H4 (cell line): ENCODE results near the gene RIMKLB. TPM values are rescaled to one million over a fixed set of nuclear protein-coding genes. Genes with fewer than 3 reads are reported as not detected.
"Not testable (repeated sequence)": the region's sequence is repeated elsewhere in the genome, so short reads cannot be mapped to it uniquely, and the experiment has no call there.

Experiments used
- DNase-seq: peaks from one replicate; pipeline ENCODE4 v3.0.0-alpha.2; 2015; ENCODE audit warnings: low spot score
- total RNA-seq: library from RNA; depleted of rRNA; stranded (reverse); fragments of >200 nt; shearing (Covaris generic); gene quantifications from 2 replicates; pipeline ENCODE4 v1.2.3, GENCODE V29; 2014; rRNA removed

The RIMKLB gene
- total RNA-seq, 1 experiment from 2014 or later = 15.9 TPM

DNA sequence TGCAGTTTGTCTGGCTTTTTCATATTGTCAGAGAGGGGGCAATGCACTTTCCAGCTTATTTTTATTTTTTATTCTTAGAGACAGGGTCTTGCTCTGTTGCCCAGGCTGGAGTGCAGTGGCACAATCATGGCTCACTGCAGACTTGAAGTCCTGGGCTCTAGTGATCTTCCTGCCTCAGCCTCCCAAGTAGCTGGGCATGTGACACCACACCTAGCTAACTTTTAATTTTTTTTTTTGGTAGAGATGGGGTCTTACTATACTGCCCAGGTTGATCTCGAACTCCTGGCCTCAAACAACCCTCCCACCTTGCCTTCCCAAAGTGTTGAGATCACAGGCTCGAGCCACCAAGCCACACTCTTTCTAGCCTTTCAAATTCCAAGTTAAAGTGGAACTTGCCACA, 120.7 kb downstream of the RIMKLB start:
- DNase-seq = no peak

GRCh38 chr12:8819666-8819980, 121.8 kb downstream of the RIMKLB start:
- no peak for DNase-seq

GRCh38 chr12:8820676-8821407, 123.1 kb downstream of the RIMKLB start:
- DNase-seq = not testable (repeated sequence)

GRCh38 chr12:8821591-8821990, 123.8 kb downstream of the RIMKLB start:
- DNase-seq = no peak

DNA sequence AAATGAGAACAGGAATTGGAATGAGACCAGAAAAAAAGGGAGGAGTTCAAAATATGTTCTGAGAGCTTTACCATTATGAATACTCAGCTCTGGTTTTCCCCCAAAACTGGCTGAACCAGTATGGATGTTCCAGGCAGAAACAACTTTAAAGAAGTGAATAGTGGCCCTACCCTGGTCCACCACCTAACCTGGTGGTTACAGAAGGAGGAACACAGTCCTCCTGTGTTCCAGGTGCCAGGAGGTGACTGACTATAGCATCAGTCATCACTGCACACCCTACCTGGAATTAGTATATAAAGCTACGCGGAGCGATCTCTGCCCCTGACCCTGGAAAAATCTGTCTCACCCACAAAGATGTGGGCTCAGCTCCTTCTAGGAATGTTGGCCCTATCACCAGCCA, 124.5 kb downstream of the RIMKLB start, which contains the start of gene A2ML1:
Gene A2ML1, plus strand, starts transcription at position 324 of the 400 bp plus-strand sequence. Its CDS starts 31 bp downstream, at position 355.
- no peak for DNase-seq

GRCh38 chr12:8823565-8824300, 125.9 kb downstream of the RIMKLB start:
- DNase-seq = no peak

DNA sequence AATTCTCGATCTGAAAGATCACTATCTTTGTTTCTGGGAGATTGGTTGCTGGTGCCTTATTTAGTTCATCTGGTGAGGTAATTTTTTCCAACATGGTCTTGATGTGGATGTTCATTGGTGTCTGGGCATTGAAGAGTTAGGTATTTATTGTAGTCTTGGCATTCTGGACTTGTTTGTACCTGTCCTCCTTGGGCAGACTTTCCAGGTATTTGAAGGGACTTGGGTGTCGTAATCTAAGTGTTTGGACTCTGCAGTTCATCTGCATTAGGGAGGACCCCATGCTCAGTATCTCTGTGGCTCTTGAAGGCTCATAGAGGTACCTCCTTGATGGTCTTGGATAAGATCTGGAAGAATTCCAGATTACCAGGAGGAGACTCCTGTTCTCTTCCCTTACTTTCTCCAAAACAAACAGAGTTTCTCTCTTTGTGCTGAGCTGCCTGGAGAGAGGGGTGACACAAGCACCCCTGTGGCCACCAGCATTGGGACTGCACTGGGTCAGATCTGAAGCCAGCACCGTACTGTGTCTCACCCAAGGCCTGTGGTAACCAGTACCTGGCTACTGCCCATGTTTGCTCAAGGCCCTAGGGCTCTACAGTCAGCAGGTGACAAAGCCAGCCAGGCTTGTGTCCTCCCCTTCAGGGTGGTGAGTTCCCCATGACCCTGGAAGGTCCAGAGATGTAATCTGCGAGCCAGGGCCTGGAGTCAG, 129.9 kb downstream of the RIMKLB start:
- no peak for DNase-seq

- peak; percentile 25 for DNase-seq
Measured at GRCh38 chr12:8828257-8829124, 130.7 kb downstream of the RIMKLB start.

- no peak for DNase-seq
Measured at GRCh38 chr12:8829125-8829518, 131.3 kb downstream of the RIMKLB start.

GRCh38 chr12:8829621-8830020, 131.8 kb downstream of the RIMKLB start:
- DNase-seq = no peak

DNA sequence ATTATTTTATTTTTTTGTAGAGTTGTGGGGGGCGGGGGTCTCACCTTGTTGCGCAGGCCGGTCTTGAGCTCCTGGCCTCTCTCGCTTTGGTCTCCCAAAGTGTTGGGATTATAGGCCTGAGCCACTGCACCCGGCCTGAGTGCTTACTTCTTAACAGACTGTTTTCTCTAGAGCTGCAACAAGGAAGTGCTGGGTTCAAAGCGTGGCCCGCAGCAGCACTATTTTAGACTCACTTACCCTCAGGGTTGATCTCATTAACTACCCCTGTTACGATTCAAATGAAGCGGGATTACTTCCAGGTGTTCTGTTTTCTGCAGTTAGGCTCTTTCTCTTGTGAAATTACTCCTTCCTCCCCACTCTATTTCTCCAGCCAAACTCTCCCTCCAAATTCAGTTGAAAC, 133.3 kb downstream of the RIMKLB start:
- DNase-seq = no peak

DNA sequence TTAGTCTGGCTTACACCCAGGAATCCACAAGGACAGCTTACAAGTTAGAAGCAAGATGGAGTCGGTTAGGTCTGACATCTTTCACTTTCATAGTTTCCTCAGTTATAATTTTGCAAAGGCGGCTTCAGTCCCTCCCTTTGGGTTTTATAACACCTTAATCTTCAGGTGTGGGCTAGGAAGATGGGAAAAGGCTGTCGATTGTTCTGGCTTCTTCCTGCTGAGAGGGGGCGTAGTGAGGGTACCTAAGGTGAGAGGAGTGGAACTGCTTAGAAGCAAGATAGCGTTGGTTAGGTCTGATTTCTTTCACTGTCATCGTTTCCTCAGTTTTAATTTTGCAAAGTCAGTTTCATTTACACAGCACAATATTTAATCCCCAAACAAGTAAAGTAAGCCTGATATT, 134.7 kb downstream of the RIMKLB start:
- no peak for DNase-seq

Other genes with a start within 250 kb of the RIMKLB start
- not detected in 2 replicates for gene CLEC6A, start 242.0 kb upstream of the RIMKLB start, total RNA-seq
- gene CLEC4D, start 184.5 kb upstream of the RIMKLB start, total RNA-seq = not detected in 2 replicates
- gene CLEC4E, start 157.1 kb upstream of the RIMKLB start, total RNA-seq = not detected in 2 replicates
- gene AICDA, start 85.1 kb upstream of the RIMKLB start, total RNA-seq = not detected in 2 replicates
- gene MFAP5, start 35.2 kb upstream of the RIMKLB start, total RNA-seq = not detected in 2 replicates
- gene A2ML1, start 124.6 kb downstream of the RIMKLB start, total RNA-seq = not detected in 2 replicates
- 20.9 and 27.1 TPM in 2 replicates for gene PHC1, start 216.5 kb downstream of the RIMKLB start, total RNA-seq